Umbilical cord (tissue), 2 donors: Measurements from ENCODE around the gene VCAN. TPM values are rescaled to one million over a fixed set of nuclear protein-coding genes. Genes with fewer than 3 reads are reported as not detected.

Experiments used
- DNase-seq: peaks from one replicate; pipeline ENCODE4 v3.0.0-alpha.2; 2015; ENCODE audit warnings: low spot score
- total RNA-seq: library from RNA; depleted of rRNA; stranded (reverse); fragments of >200 nt; gene quantifications from one replicate; pipeline ENCODE4 v1.2.3, GENCODE V29; 2014; ENCODE audit warnings: low replicate concordance; ENCODE audit not compliant: insufficient read depth

Gene VCAN
- total RNA-seq, 1 donor from 2014 or later: 930 TPM

GRCh38 chr5:83467371-83468035 is 4.0 kb upstream of the VCAN start:
- peak; percentile 61 for DNase-seq

- no peak for DNase-seq
Measured at GRCh38 chr5:83469075-83469474, 2.5 kb upstream of the VCAN start.

GRCh38 chr5:83470526-83471404 is 779 bp upstream of the VCAN start:
- no peak for DNase-seq

- no peak for DNase-seq
Measured at GRCh38 chr5:83472213-83472507, 616 bp downstream of the VCAN start.

GRCh38 chr5:83472508-83473345 is 1.2 kb downstream of the VCAN start:
- peak; percentile 56 for DNase-seq

GRCh38 chr5:83473346-83474160 is 2.0 kb downstream of the VCAN start:
- DNase-seq: peak; percentile 100

- peak; percentile 91 for DNase-seq
Measured at GRCh38 chr5:83474161-83474796, 2.7 kb downstream of the VCAN start.

- DNase-seq: peak; percentile 27
Measured at GRCh38 chr5:83474991-83475390, 3.4 kb downstream of the VCAN start.

- peak; percentile 31 for DNase-seq
Measured at GRCh38 chr5:83475391-83475863, 3.9 kb downstream of the VCAN start.

- peak; percentile 5 for DNase-seq
Measured at GRCh38 chr5:83475935-83476814, 4.6 kb downstream of the VCAN start.

- DNase-seq: no peak
Measured at GRCh38 chr5:83482961-83483360, 11.4 kb downstream of the VCAN start.

GRCh38 chr5:83484294-83484693 is 12.8 kb downstream of the VCAN start:
- DNase-seq: no peak

GRCh38 chr5:83485842-83486241 is 14.3 kb downstream of the VCAN start:
- DNase-seq: no peak

GRCh38 chr5:83487155-83487554 is 15.6 kb downstream of the VCAN start:
- DNase-seq: no peak

- peak; percentile 32 for DNase-seq
Measured at GRCh38 chr5:83488271-83488670, 16.7 kb downstream of the VCAN start.

GRCh38 chr5:83488821-83489220 is 17.3 kb downstream of the VCAN start:
- DNase-seq: no peak

GRCh38 chr5:83490203-83490602 is 18.7 kb downstream of the VCAN start:
- DNase-seq: no peak

GRCh38 chr5:83492331-83492730 is 20.8 kb downstream of the VCAN start:
- no peak for DNase-seq

- DNase-seq: no peak
Measured at GRCh38 chr5:83493644-83494043, 22.1 kb downstream of the VCAN start.
